HG03432 (cell line): Measurements from ENCODE around the gene ISLR2.
A peak's percentile ranks its signal among the peaks of the same experiment; 100 is the strongest.
"Not testable (repeated sequence)": the region's sequence is repeated elsewhere in the genome, so short reads cannot be mapped to it uniquely, and the experiment has no call there.

Experiments
- ATAC-seq: cut with Tn5 transposase; IDR thresholded peaks from one replicate; pipeline ENCODE4 v1.9.1; 2021; ENCODE audit warnings: mild to moderate bottlenecking, moderate library complexity; ENCODE audit not compliant: unreplicated experiment

ISLR2 gene, protein sequence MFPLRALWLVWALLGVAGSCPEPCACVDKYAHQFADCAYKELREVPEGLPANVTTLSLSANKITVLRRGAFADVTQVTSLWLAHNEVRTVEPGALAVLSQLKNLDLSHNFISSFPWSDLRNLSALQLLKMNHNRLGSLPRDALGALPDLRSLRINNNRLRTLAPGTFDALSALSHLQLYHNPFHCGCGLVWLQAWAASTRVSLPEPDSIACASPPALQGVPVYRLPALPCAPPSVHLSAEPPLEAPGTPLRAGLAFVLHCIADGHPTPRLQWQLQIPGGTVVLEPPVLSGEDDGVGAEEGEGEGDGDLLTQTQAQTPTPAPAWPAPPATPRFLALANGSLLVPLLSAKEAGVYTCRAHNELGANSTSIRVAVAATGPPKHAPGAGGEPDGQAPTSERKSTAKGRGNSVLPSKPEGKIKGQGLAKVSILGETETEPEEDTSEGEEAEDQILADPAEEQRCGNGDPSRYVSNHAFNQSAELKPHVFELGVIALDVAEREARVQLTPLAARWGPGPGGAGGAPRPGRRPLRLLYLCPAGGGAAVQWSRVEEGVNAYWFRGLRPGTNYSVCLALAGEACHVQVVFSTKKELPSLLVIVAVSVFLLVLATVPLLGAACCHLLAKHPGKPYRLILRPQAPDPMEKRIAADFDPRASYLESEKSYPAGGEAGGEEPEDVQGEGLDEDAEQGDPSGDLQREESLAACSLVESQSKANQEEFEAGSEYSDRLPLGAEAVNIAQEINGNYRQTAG

DNA sequence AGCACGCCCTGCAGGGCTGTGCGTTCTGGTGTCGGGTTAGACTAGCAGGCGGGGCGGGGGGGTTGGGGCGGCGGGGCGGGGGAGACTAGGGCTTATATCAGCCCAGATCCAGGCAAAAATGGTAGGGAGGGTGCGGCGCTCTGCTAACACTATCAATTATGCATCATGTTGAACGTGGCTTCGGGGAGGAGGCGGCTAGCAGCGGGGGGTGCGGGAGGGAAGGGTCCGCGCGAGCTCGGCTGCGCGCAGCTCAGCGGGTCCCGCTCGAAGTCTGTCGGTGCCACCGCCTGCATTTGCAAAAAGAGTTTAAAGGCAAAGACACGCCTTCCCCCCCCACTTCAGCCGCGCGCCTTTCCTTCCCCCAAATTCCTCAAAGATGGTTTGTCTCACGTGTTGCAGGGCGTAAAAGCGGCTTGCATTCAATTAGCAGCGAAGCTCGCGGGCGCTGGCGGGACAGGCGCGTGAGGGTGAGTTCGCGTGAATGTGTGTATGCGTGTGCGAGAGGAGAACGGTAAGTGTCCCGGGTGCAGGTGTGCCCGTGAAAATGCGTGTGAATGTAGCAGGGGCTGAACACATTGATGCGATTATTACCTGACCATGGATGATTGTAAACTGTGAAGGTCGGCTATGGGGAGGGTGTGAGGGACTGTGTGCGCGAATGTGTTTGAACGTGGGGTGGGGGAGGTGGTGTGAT lies at the start of gene ISLR2:
ISLR2 (plus strand) TSS at position 432 of the 694 bp plus-strand sequence. CDS start 2,169 bp downstream, outside the sequence.
- ATAC-seq: no peak

DNA sequence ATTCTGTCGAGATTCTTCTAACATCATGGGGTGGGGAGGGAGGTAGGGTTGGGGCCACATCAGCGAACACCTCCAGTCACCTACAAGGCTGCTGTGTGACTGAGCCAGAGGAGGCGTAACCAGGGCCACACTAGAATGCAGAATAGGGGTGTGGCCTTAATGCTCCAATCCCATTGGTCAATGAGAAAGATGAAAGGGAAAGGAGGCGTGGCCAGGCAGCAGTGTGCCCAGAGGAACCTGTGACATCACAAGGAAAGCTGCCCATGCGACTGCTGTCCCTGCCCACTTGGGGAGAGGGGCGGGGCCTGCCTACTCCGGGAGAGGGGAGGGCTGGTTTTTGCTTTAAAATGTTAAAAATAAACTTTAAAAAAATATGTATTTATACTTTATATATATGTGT lies 47.9 kb upstream of the ISLR2 start, which contains the start of gene GOLGA6A:
GOLGA6A (minus strand) TSS at position 101 of the 400 bp plus-strand sequence; CDS start at position 60, 41 bp downstream.
- ATAC-seq: not testable (repeated sequence)

- ATAC-seq: not testable (repeated sequence)
Measured at GRCh38 chr15:74094567-74094966, 35.8 kb upstream of the ISLR2 start.

DNA sequence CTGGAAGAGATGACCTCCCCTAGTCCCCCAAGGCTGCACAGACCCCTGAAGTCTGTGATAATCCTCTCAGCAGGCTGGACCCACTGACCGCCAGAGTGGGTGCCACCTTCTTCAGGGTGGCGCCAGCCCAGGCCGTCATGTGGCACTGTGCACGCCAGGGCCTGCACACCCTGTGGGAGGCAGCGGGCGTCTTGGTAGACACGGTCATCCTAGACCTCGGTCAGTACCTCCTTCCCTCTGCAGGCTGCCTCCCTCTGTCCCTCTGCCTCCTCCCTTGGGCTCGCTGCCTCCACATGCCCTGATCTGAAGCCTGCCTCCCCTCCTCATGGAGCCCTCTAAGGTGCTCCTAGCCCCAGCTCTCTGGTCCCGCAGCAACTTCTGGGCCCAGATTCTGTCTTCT lies 34.8 kb upstream of the ISLR2 start:
- not testable (repeated sequence) for ATAC-seq

- not testable (repeated sequence) for ATAC-seq
Measured at GRCh38 chr15:74096753-74097474, 33.5 kb upstream of the ISLR2 start.

DNA sequence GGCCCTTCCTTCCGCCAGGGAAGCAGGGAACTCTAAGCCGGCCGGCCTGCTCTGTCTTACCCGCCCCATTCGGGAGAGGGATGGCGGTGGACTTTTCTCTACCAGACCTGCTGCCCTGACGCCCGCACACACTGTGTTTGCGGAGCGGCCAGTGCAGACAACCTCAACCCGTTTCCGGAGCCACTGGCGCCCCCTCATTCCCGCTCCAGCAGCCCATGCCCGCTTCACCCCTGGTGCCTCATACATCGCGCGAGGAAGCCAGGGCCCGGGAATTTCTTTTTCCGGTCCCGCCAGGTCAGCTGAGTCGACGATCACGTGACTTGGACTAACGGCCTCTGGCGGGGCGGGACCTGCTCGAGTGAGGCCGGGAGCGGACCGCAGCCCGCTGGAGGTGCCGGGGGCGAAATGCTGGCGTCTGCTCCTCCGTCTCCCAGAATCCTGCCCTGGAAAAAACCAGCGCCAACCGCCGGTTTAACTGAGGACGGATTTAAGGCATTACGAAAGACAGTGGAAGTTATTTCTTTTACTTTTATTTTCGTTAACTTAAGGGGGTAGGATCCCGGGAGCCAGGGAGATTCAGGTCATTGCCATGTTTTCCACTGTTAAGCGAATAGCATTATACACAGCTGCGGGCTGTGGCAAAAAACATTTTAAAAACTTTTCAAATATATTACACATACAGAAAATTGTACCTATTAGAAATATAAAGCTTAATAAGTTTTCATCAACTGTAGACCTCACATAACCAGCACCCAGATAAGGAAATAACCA lies 30.2 kb upstream of the ISLR2 start:
- ATAC-seq: peak; percentile 93

DNA sequence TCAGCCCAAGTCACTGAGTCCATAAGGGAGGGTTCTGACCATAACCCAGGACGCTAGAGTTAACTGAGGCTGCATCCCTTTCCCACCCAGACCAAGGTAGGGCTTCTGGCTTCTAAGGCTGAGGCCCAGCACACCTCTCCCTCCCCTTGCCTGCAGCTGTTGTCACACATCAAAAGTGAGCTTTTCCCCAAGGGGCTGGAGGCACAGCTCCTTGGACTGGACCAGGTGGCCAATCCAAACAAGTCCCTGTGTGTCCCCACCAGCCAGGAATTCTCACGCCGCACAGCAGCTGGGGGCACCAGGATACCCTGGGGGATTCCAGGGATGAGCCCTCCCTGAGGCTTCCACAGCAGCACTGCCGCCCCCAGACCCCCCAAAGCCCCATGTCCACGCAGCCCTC lies 22.3 kb upstream of the ISLR2 start:
- no peak for ATAC-seq

GRCh38 chr15:74108611-74109010 lies 21.8 kb upstream of the ISLR2 start:
- not testable (repeated sequence) for ATAC-seq

DNA sequence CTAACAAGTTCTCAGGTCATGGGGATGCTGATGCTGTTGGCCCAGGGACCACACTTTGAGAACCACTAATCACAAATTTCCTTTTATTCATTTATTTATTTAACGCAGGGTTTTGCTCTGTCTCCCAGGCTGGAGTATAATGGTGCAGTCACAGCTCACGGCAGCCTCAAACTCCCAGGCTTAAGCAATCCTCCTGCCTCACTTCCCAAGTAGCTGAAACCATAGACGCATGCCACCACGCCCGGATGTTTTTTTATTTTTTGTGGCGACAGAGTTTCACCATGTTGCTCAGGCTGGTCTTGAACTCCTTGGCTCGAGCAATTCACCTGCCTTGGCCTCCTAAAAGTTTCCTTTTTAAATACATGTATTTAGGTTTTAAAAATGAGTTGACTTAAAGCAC lies 20.7 kb upstream of the ISLR2 start:
- no peak for ATAC-seq

GRCh38 chr15:74120426-74120825 lies 10.0 kb upstream of the ISLR2 start:
- no peak for ATAC-seq

GRCh38 chr15:74121039-74121438 lies 9.3 kb upstream of the ISLR2 start:
- no peak for ATAC-seq

GRCh38 chr15:74121858-74122257 lies 8.5 kb upstream of the ISLR2 start:
- ATAC-seq: no peak

DNA sequence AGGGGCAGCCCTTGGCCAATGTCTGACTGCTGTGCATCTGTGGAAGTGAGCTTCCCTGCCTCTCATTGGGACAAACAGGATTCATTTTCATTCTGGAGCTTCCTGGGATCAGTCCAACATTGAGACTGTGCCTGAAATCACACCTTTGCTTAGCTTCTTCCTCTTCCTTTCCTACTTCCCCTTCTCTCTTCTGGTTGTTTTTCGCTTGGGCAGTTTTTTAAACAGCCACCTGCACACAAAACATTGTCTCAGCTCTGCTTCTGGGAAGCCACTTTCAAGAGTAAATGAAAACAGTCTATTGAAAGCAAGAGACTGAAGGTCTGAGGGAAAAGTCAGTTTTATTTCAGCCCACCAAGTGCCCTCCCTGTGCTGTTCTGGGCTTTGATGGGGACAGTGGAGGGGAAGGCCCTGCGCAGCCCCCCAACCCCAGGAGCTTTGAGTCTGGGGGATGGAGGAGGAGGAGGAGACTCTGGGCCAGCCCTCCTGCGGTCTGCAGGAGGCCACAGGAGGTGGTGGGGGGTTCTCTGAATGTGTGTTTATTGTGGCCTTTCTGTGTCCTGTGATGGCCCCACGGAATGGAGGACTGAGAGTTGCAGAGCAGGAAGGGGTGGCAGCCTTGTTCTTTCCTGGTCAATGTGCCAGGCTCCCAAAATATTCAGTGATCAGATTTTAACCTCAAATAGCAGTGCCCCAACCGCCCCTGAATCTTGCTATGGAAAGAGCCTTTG lies 7.8 kb upstream of the ISLR2 start:
- no peak for ATAC-seq

- no peak for ATAC-seq
Measured at GRCh38 chr15:74123131-74123429, 7.3 kb upstream of the ISLR2 start.

DNA sequence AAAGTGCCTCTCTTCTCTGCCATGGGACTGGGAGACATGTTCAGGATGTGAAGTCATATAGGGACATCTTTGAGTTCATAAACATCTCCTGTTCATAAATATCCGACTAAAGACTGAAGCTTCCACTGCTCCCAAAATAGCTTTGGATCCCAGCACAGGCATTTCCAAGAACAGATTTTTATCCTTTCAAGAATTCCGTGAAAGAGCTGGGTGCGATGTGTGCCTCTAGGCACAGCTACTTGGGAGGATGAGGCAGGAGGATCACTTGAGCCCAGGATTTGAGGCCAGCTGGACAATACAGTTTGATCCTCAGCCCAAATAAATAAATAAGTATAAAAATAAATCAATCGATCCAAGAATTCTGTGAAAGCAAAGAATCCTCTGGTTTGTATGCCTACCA lies 6.7 kb upstream of the ISLR2 start:
- no peak for ATAC-seq

DNA sequence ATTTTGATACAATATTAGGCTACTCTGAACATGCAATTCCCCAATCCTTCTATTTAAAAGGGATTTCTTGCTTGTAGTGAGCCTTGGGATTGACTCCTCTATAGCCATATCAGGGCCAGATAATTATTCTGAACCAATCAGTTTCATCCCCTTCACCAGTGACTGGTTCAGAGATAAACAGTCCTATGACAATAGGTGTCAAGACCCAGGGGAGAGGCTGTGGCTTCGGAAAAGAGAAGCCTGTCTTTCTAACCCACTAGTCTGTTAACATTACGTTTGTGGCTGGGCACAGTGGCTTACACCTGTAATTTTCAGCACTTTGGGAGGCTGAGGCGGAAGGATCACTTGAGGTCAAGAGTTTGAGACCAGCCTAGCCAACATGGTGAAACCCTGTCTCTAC lies 6.2 kb upstream of the ISLR2 start:
- no peak for ATAC-seq

- no peak for ATAC-seq
Measured at GRCh38 chr15:74124759-74125158, 5.6 kb upstream of the ISLR2 start.

- no peak for ATAC-seq
Measured at GRCh38 chr15:74127255-74127953, 3.0 kb upstream of the ISLR2 start.
